Osteocyte (in vitro differentiated cells): ENCODE measurements around the gene SLC39A11. TPM values are rescaled to one million over a fixed set of nuclear protein-coding genes. Genes with fewer than 3 reads are reported as not detected.

Source experiments
- DNase-seq: peaks from one replicate; pipeline ENCODE4 v3.0.0; 2021; ENCODE audit warnings: mixed read lengths; ENCODE audit not compliant: unreplicated experiment; ENCODE audit errors: extremely low spot score
- H3K27ac Mint-ChIP-seq: one replicate; pipeline ENCODE4 v1.8.0; 2021; ENCODE audit warnings: mild to moderate bottlenecking, mixed read lengths; ENCODE audit not compliant: unreplicated experiment
- H3K27me3 Mint-ChIP-seq: one replicate; pipeline ENCODE4 v1.8.0; 2021; ENCODE audit warnings: mixed read lengths; ENCODE audit not compliant: unreplicated experiment
- H3K36me3 Mint-ChIP-seq: one replicate; pipeline ENCODE4 v1.8.0; 2021; ENCODE audit warnings: mixed read lengths; ENCODE audit not compliant: unreplicated experiment
- H3K4me1 Mint-ChIP-seq: one replicate; pipeline ENCODE4 v1.8.0; 2021; ENCODE audit warnings: mixed read lengths; ENCODE audit not compliant: unreplicated experiment
- H3K4me3 Mint-ChIP-seq: one replicate; pipeline ENCODE4 v1.8.0; 2021; ENCODE audit warnings: mild to moderate bottlenecking, moderate library complexity, mixed read lengths; ENCODE audit not compliant: unreplicated experiment
- H3K9me3 Mint-ChIP-seq: one replicate; pipeline ENCODE4 v1.8.0; 2021; ENCODE audit warnings: mixed read lengths; ENCODE audit not compliant: unreplicated experiment
- total RNA-seq: library from RNA; stranded (reverse); gene quantifications from 2 replicates; pipeline ENCODE4 v1.2.1, GENCODE V29; 2021
- TF ChIP-seq, protein P1 (sequence below): fragments of 200-600 bp; sonication (generic); IDR thresholded peaks from 2 replicates; pipeline ENCODE4 v1.5.0; 2021; ENCODE audit warnings: antibody characterized with exemption, mild to moderate bottlenecking, moderate library complexity

The SLC39A11 gene
- total RNA-seq, 1 donor from 2014 or later: 50.2 TPM

DNA sequence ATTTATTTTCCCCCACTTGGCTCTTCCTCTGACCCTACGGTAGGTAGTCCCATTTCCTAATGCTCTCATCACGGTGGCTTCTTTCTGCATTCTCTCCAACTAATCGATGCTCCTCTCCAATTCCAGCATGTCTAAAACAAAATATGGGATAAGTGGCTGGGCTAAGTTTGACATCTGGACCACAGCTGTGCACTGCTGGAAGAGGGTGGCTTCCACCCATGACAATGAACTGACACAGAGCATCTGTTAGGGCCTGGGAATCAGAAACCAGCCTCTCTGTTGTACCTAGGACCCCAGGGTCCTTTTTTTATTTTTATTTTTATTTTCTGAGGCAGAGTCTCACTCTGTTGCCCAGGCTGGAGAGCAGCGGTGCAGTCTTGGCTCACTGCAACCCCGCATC lies 29.0 kb upstream of the SLC39A11 start:
- Mint-ChIP-seq H3K36me3 (no peaks in the 10 kb centered on the region), H3K27me3 (no peaks in the 10 kb centered on the region), H3K9me3 (no peaks in the 10 kb centered on the region), H3K27ac (no peak overlapping the region), H3K4me1 (peaks cover 7% of the 10 kb centered on the region), H3K4me3 (no peak overlapping the region)
- TF ChIP-seq, protein P1, sequence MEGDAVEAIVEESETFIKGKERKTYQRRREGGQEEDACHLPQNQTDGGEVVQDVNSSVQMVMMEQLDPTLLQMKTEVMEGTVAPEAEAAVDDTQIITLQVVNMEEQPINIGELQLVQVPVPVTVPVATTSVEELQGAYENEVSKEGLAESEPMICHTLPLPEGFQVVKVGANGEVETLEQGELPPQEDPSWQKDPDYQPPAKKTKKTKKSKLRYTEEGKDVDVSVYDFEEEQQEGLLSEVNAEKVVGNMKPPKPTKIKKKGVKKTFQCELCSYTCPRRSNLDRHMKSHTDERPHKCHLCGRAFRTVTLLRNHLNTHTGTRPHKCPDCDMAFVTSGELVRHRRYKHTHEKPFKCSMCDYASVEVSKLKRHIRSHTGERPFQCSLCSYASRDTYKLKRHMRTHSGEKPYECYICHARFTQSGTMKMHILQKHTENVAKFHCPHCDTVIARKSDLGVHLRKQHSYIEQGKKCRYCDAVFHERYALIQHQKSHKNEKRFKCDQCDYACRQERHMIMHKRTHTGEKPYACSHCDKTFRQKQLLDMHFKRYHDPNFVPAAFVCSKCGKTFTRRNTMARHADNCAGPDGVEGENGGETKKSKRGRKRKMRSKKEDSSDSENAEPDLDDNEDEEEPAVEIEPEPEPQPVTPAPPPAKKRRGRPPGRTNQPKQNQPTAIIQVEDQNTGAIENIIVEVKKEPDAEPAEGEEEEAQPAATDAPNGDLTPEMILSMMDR: no peak
- DNase-seq: no peak

GRCh38 chr17:73119631-73120030 lies 27.1 kb upstream of the SLC39A11 start:
- Mint-ChIP-seq H3K9me3 (no peaks in the 10 kb centered on the region), H3K4me1 (peaks cover 7% of the 10 kb centered on the region), H3K4me3 (no peak overlapping the region), H3K36me3 (no peaks in the 10 kb centered on the region), H3K27ac (no peak overlapping the region), H3K27me3 (no peaks in the 10 kb centered on the region)
- TF ChIP-seq, protein P1: no peak
- DNase-seq: no peak

GRCh38 chr17:73118951-73119391 lies 26.5 kb upstream of the SLC39A11 start:
- no peak for DNase-seq
- H3K27ac Mint-ChIP-seq: no peak overlapping the region

DNA sequence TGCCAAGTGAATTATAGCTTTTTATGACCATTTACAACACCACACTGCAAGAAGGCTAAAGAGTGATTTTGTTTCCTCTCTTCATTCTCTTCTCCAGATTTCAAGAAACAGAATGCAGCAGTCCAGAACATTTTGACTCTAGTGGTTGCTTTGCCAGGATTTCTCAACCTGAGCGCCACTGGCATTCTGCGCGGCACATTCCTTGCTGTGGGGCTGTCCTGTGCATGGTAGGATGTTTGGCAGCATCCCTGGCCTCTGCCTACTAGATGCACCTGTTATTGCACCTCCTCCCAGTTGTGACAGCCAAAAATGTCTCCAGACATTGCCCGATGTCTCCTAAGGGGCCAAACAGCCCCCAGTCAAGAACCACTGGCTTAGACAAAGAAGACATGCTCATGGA lies 25.7 kb upstream of the SLC39A11 start:
- no peaks in the 10 kb centered on the region for H3K36me3 Mint-ChIP-seq
- TF ChIP-seq, protein P1: no peak
- H3K4me3 Mint-ChIP-seq: no peak overlapping the region
- no peak for DNase-seq
- H3K4me1 Mint-ChIP-seq: peaks cover 7% of the 10 kb centered on the region
- H3K27me3 Mint-ChIP-seq: no peaks in the 10 kb centered on the region
- no peaks in the 10 kb centered on the region for H3K9me3 Mint-ChIP-seq
- H3K27ac Mint-ChIP-seq: no peak overlapping the region

More at GRCh38 chr17:73118951-73119391, 26.5 kb upstream of the SLC39A11 start:
- Mint-ChIP-seq H3K4me1 (peaks cover 7% of the 10 kb centered on the region), H3K9me3 (no peaks in the 10 kb centered on the region), H3K4me3 (no peak overlapping the region), H3K27me3 (no peaks in the 10 kb centered on the region), H3K36me3 (no peaks in the 10 kb centered on the region)
- TF ChIP-seq, protein P1: no peak

- H3K4me3 Mint-ChIP-seq: no peak overlapping the region
- no peak for DNase-seq
- no peaks in the 10 kb centered on the region for H3K9me3 Mint-ChIP-seq
- H3K27ac Mint-ChIP-seq: no peak overlapping the region
- peaks cover 2% of the 10 kb centered on the region for H3K4me1 Mint-ChIP-seq
- no peaks in the 10 kb centered on the region for H3K27me3 Mint-ChIP-seq
- TF ChIP-seq, protein P1: no peak
- H3K36me3 Mint-ChIP-seq: no peaks in the 10 kb centered on the region
Observed at GRCh38 chr17:73112246-73112645, 19.8 kb upstream of the SLC39A11 start.
